LNCAP (cell line): Measurements from ENCODE around the gene ABCA10.

Experiments
- TF ChIP-seq, protein P1 (sequence below): fragments of 450-650 bp; IDR thresholded peaks from 2 replicates; pipeline ENCODE4 v1.5.1; 2017; ENCODE audit warnings: mild to moderate bottlenecking

Gene ABCA10, protein sequence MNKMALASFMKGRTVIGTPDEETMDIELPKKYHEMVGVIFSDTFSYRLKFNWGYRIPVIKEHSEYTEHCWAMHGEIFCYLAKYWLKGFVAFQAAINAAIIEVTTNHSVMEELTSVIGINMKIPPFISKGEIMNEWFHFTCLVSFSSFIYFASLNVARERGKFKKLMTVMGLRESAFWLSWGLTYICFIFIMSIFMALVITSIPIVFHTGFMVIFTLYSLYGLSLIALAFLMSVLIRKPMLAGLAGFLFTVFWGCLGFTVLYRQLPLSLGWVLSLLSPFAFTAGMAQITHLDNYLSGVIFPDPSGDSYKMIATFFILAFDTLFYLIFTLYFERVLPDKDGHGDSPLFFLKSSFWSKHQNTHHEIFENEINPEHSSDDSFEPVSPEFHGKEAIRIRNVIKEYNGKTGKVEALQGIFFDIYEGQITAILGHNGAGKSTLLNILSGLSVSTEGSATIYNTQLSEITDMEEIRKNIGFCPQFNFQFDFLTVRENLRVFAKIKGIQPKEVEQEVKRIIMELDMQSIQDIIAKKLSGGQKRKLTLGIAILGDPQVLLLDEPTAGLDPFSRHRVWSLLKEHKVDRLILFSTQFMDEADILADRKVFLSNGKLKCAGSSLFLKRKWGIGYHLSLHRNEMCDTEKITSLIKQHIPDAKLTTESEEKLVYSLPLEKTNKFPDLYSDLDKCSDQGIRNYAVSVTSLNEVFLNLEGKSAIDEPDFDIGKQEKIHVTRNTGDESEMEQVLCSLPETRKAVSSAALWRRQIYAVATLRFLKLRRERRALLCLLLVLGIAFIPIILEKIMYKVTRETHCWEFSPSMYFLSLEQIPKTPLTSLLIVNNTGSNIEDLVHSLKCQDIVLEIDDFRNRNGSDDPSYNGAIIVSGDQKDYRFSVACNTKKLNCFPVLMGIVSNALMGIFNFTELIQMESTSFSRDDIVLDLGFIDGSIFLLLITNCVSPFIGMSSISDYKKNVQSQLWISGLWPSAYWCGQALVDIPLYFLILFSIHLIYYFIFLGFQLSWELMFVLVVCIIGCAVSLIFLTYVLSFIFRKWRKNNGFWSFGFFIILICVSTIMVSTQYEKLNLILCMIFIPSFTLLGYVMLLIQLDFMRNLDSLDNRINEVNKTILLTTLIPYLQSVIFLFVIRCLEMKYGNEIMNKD (N-terminal part only)

DNA sequence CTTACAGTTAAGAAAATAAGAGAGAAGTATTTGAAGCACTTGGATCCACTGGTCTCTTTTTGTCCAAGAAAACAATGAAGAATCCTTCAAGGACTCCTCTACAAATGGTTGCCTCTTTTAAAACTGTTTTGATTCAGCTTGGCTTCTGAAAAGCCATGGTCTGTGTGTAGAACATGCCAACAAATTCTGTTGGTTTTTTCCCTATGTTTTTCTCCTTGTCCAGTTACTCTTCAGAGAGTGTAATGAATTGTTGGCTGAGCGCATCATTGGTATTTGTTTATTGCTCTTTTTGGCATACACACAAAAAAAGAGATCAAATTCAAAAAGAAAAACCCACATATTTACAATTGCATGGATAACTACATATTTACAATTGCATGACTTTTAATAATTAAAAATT is at the start of gene ABCA10:
TSS of gene ABCA10 (minus strand) at position 249 of the 400 bp plus-strand sequence. CDS start 3,466 bp downstream, outside the sequence.
- TF ChIP-seq, protein P1, sequence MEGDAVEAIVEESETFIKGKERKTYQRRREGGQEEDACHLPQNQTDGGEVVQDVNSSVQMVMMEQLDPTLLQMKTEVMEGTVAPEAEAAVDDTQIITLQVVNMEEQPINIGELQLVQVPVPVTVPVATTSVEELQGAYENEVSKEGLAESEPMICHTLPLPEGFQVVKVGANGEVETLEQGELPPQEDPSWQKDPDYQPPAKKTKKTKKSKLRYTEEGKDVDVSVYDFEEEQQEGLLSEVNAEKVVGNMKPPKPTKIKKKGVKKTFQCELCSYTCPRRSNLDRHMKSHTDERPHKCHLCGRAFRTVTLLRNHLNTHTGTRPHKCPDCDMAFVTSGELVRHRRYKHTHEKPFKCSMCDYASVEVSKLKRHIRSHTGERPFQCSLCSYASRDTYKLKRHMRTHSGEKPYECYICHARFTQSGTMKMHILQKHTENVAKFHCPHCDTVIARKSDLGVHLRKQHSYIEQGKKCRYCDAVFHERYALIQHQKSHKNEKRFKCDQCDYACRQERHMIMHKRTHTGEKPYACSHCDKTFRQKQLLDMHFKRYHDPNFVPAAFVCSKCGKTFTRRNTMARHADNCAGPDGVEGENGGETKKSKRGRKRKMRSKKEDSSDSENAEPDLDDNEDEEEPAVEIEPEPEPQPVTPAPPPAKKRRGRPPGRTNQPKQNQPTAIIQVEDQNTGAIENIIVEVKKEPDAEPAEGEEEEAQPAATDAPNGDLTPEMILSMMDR, result no peak

DNA sequence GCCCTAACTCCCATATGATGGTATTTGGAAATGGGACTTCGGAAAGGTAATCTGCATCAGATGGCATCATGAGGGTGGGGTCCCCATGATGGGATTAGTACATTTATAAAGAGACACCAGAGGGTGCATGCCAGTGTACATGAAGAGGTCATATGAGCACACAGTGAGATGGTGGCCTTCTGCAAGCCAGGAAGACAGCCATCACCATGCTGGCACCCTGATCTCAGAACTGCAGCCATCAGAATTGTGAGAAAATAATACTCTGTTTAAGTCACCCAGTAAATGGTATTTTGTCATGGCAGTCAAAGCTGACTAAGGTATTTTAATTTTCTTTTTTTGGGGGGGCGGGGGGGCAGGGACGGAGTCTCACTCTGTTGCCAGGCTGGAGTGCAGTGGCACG is 47.1 kb upstream of the ABCA10 start:
- TF ChIP-seq, protein P1, result no peak

DNA sequence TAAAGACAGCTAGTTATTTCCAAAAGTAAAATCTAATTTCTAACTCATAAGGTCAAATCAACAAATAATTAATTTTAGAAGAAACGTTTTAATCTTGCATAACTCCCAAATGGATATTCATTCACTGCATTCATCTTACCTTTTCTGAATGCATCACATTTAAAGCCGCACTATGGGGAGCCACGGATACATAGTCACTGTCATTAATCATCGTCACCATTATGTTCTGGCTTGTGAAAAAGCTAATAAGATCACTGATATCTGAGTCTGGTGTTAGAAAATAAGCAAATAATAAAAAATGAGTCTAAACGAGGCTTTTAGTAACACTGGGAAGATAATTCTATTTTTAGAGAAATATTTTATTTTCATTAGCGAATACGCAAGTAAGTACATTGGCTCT is 42.4 kb upstream of the ABCA10 start:
- TF ChIP-seq, protein P1, result no peak

GRCh38 chr17:69269131-69269998 is 40.7 kb upstream of the ABCA10 start:
- TF ChIP-seq, protein P1, result no peak

DNA sequence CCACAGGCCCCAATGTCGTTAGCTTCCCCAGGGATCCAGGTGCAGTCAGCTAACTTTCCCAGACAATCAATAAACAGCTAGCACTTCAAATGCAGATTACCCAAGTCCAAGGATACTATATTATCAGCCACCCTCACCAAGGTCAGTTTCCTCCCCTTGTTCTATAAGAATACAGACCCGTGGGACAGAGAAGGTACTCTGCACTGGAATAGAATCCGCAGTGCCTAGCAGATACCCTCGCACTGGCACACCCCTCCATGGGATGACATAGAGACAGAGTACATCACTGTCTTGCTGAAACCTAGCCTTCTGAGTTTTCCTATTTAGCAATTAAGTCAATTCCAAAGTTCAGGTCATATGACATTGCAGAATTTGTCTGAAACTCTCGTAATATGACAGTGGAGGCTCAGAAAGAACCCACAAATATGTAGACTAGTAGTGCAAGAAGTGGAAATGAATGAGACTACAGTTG is 40.0 kb upstream of the ABCA10 start:
- TF ChIP-seq, protein P1, result no peak

DNA sequence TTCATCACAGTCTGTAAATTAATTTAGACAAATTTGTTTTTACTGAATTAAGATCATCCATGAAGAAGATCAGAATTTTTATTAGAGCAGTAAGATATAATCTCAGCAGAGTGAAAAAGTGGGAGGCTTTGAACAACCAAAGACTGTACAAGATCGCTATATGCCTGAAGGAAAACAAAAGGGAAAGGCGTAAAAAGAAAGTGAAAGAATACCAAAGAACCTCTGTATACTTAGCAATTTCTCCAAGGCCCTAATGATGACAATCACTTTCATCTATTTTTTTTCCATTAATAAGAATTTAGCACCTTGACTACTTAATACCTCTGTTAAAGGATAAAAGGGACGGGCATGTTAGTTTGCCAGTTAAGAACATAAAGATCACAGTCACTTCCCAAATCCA is 38.6 kb upstream of the ABCA10 start:
- TF ChIP-seq, protein P1, result no peak
